Liver (tissue), 9 donors: ENCODE data around the gene PARP12. TPM values are rescaled to one million over a fixed set of nuclear protein-coding genes. Genes with fewer than 3 reads are reported as not detected.

Source experiments
- DNase-seq: peaks from one replicate; pipeline ENCODE4 v3.0.0-alpha.2; 2017; ENCODE audit warnings: low spot score
- H3K27ac ChIP-seq, 2 donors: one replicate each; pipeline ENCODE4 v1.7.0; 2013; ENCODE audit warnings: inconsistent platforms in 2 of 2, low read length in 2 of 2, control low read depth in 1 of 2, low read depth in 1 of 2, mild to moderate bottlenecking in 1 of 2
- H3K27me3 ChIP-seq, 4 donors: one replicate each; pipeline versions ENCODE4 v1.6.1 to v1.7.0; 2013; ENCODE audit warnings: low read length in 3 of 4, inconsistent platforms in 1 of 4, mild to moderate bottlenecking in 1 of 4, moderate library complexity in 1 of 4; ENCODE audit not compliant: control insufficient read depth in 4 of 4, insufficient read depth in 4 of 4
- H3K36me3 ChIP-seq, 4 donors: one replicate each; pipeline versions ENCODE4 v1.6.1 to v1.7.0; 2013; ENCODE audit warnings: low read length in 3 of 4, mild to moderate bottlenecking in 3 of 4, low read depth in 1 of 4, moderate library complexity in 1 of 4; ENCODE audit not compliant: control insufficient read depth in 4 of 4, insufficient read depth in 3 of 4
- H3K4me1 ChIP-seq, 4 donors: one replicate each; pipeline versions ENCODE4 v1.6.1 to v1.7.0; 2013; ENCODE audit warnings: low read length in 3 of 4, mild to moderate bottlenecking in 3 of 4, moderate library complexity in 1 of 4; ENCODE audit not compliant: control insufficient read depth in 4 of 4, insufficient read depth in 4 of 4
- H3K4me3 ChIP-seq, 3 donors: one replicate each; pipeline versions ENCODE4 v1.6.1 to v1.7.0; 2013; ENCODE audit warnings: low read length in 3 of 3, control low read depth in 1 of 3, low read depth in 1 of 3, mild to moderate bottlenecking in 1 of 3
- H3K9ac ChIP-seq, 2 donors: one replicate each; pipeline ENCODE4 v1.7.0; 2013; ENCODE audit warnings: low read length in 2 of 2, mild to moderate bottlenecking in 2 of 2, moderate library complexity in 2 of 2, control low read depth in 1 of 2, low read depth in 1 of 2
- H3K9me3 ChIP-seq, 4 donors: one replicate each; pipeline versions ENCODE4 v1.6.1 to v1.7.0; 2013; ENCODE audit warnings: low read length in 3 of 4; ENCODE audit not compliant: control insufficient read depth in 4 of 4
- EGR1 ChIP-seq, 2 donors: IDR thresholded peaks; 2 replicates each; pipeline ENCODE4 v1.6.1; 2016 to 2018; ENCODE audit warnings: antibody characterized with exemption in 2 of 2, low read depth in 2 of 2
- FOXA1 ChIP-seq: IDR thresholded peaks from 2 replicates; pipeline ENCODE4 v1.6.1; 2016; ENCODE audit warnings: antibody characterized with exemption
- GABPA ChIP-seq, 2 donors: IDR thresholded peaks in 1 of 2; conservative IDR thresholded peaks in 1 of 2; 2 replicates each; pipeline ENCODE4 v1.6.1; 2016; ENCODE audit warnings: antibody characterized with exemption in 2 of 2, mild to moderate bottlenecking in 1 of 2, moderate library complexity in 1 of 2
- HNF4G ChIP-seq: IDR thresholded peaks from 2 replicates; pipeline ENCODE4 v1.6.1; 2016; ENCODE audit warnings: antibody characterized with exemption
- JUND ChIP-seq, 2 donors: IDR thresholded peaks; 2 replicates each; pipeline ENCODE4 v1.6.1; 2016; ENCODE audit warnings: antibody characterized with exemption in 2 of 2
- NR2F2 ChIP-seq: IDR thresholded peaks from 2 replicates; pipeline ENCODE4 v1.6.1; 2016; ENCODE audit warnings: antibody characterized with exemption
- RAD21 ChIP-seq, 2 donors: IDR thresholded peaks; 2 replicates each; pipeline ENCODE4 v1.6.1; 2016; ENCODE audit warnings: antibody characterized with exemption in 2 of 2, mild to moderate bottlenecking in 2 of 2
- RXRA ChIP-seq, 2 donors: IDR thresholded peaks; 2 replicates each; pipeline ENCODE4 v1.6.1; 2017 to 2018; ENCODE audit warnings: antibody characterized with exemption in 2 of 2, mild to moderate bottlenecking in 1 of 2
- TAF1 ChIP-seq: conservative IDR thresholded peaks from 2 replicates; pipeline ENCODE4 v1.6.1; 2016; ENCODE audit warnings: antibody characterized with exemption, mild to moderate bottlenecking
- YY1 ChIP-seq: IDR thresholded peaks from 2 replicates; pipeline ENCODE4 v1.6.1; 2016; ENCODE audit warnings: antibody characterized with exemption, mild to moderate bottlenecking
- WGBS: extraction: QIAGEN DNeasy Blood & Tissue Kit; methylation state at CpG from one replicate; pipeline ENCODE4 v1.1.7; 2013; 5-methylcytosine and 5-hydroxymethylcytosine counted together
- polyA plus RNA-seq, 2 donors: library from polyadenylated mRNA; stranded (reverse) in 1 of 2; unstranded in 1 of 2; fragments of 200-250 nt in 1 of 2; fragments of >200 nt in 1 of 2; fragmentation: Nextera tagmentation in 1 of 2; extraction: Ambion mirVana in 1 of 2; gene quantifications; one replicate each; pipeline versions ENCODE4 v1.2.1 to v1.2.3, GENCODE V29; 2013 to 2015
- total RNA-seq, 2 donors: library from RNA; depleted of rRNA; stranded (reverse); fragments of >200 nt; gene quantifications; one replicate each; pipeline ENCODE4 v1.2.3, GENCODE V29; 2014
- TF ChIP-seq, protein P1 (sequence below): IDR thresholded peaks from 2 replicates; pipeline ENCODE4 v1.6.1; 2016; ENCODE audit warnings: antibody characterized with exemption
- TF ChIP-seq, protein P2 (sequence below): IDR thresholded peaks from 2 replicates; pipeline ENCODE4 v1.6.1; 2016; ENCODE audit warnings: antibody characterized with exemption
- TF ChIP-seq, protein P3 (sequence below): fragments of 150-350 bp; IDR thresholded peaks from 2 replicates; pipeline ENCODE4 v1.5.1; 2017; ENCODE audit warnings: improper control_type of control experiment, low read depth, low read length; ENCODE audit not compliant: missing input control
- TF ChIP-seq, protein P4 (sequence below): IDR thresholded peaks from 2 replicates; pipeline ENCODE4 v1.6.1; 2016; ENCODE audit warnings: antibody characterized with exemption, mild to moderate bottlenecking
- TF ChIP-seq, protein P5 (sequence below): IDR thresholded peaks from 2 replicates; pipeline ENCODE4 v1.6.1; 2016; ENCODE audit warnings: antibody characterized with exemption
- donor health status: healthy.
- donor health status: healthy.
- donor health status: healthy.
- donor health status: healthy.
- donor health status: healthy.

PARP12 gene
- total and polyA plus RNA-seq, 4 donors = 13.3 to 32.7 (median 19.8) TPM

DNA sequence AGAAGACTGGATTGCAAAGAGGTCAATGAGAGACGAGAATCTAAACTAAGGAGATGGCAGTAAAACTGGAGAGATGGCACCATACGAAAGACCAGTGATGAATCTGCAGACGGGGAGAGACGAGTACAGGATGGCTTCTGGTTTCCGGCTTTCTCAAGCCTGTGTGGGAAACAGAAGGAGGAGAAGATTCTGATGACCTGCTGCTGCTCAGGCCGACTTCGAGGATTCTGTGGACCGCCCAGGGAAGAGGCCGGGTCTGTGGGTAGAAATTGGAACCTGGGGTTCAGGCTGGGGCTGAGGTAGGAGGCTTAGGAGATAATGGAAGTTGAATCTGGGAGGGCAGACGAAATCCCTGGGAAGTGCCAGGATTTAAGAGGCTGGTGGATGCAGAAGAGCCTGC is 48.6 kb downstream of the PARP12 start:
- H3K4me1 ChIP-seq = peaks cover 1 to 2% (median 2%) of the 10 kb centered on the region in 4 donors
- H3K4me3 ChIP-seq = no peak overlapping the region
- WGBS = 96% methylated on average over 10 of the region's 10 CpGs
- no peaks in the 10 kb centered on the region for H3K27me3 ChIP-seq
- DNase-seq = no peak
- TF ChIP-seq TAF1 = no peak
- TF ChIP-seq, protein P1, sequence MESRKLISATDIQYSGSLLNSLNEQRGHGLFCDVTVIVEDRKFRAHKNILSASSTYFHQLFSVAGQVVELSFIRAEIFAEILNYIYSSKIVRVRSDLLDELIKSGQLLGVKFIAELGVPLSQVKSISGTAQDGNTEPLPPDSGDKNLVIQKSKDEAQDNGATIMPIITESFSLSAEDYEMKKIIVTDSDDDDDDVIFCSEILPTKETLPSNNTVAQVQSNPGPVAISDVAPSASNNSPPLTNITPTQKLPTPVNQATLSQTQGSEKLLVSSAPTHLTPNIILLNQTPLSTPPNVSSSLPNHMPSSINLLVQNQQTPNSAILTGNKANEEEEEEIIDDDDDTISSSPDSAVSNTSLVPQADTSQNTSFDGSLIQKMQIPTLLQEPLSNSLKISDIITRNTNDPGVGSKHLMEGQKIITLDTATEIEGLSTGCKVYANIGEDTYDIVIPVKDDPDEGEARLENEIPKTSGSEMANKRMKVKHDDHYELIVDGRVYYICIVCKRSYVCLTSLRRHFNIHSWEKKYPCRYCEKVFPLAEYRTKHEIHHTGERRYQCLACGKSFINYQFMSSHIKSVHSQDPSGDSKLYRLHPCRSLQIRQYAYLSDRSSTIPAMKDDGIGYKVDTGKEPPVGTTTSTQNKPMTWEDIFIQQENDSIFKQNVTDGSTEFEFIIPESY = no peak
- TF ChIP-seq JUND (IDR thresholded peaks at IDR 0.05) = no peak
- no peak for TF ChIP-seq RXRA (IDR thresholded peaks at IDR 0.05)
- TF ChIP-seq, protein P2, sequence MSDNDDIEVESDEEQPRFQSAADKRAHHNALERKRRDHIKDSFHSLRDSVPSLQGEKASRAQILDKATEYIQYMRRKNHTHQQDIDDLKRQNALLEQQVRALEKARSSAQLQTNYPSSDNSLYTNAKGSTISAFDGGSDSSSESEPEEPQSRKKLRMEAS = no peak
- TF ChIP-seq, protein P3, sequence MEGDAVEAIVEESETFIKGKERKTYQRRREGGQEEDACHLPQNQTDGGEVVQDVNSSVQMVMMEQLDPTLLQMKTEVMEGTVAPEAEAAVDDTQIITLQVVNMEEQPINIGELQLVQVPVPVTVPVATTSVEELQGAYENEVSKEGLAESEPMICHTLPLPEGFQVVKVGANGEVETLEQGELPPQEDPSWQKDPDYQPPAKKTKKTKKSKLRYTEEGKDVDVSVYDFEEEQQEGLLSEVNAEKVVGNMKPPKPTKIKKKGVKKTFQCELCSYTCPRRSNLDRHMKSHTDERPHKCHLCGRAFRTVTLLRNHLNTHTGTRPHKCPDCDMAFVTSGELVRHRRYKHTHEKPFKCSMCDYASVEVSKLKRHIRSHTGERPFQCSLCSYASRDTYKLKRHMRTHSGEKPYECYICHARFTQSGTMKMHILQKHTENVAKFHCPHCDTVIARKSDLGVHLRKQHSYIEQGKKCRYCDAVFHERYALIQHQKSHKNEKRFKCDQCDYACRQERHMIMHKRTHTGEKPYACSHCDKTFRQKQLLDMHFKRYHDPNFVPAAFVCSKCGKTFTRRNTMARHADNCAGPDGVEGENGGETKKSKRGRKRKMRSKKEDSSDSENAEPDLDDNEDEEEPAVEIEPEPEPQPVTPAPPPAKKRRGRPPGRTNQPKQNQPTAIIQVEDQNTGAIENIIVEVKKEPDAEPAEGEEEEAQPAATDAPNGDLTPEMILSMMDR = no peak
- no peak for TF ChIP-seq NR2F2
- no peak for TF ChIP-seq HNF4G
- no peak for TF ChIP-seq YY1
- TF ChIP-seq FOXA1 = no peak
- no peak for TF ChIP-seq EGR1 (IDR thresholded peaks at IDR 0.05; ENCODE audit: low read depth in 2 of 2)
- TF ChIP-seq, protein P4, sequence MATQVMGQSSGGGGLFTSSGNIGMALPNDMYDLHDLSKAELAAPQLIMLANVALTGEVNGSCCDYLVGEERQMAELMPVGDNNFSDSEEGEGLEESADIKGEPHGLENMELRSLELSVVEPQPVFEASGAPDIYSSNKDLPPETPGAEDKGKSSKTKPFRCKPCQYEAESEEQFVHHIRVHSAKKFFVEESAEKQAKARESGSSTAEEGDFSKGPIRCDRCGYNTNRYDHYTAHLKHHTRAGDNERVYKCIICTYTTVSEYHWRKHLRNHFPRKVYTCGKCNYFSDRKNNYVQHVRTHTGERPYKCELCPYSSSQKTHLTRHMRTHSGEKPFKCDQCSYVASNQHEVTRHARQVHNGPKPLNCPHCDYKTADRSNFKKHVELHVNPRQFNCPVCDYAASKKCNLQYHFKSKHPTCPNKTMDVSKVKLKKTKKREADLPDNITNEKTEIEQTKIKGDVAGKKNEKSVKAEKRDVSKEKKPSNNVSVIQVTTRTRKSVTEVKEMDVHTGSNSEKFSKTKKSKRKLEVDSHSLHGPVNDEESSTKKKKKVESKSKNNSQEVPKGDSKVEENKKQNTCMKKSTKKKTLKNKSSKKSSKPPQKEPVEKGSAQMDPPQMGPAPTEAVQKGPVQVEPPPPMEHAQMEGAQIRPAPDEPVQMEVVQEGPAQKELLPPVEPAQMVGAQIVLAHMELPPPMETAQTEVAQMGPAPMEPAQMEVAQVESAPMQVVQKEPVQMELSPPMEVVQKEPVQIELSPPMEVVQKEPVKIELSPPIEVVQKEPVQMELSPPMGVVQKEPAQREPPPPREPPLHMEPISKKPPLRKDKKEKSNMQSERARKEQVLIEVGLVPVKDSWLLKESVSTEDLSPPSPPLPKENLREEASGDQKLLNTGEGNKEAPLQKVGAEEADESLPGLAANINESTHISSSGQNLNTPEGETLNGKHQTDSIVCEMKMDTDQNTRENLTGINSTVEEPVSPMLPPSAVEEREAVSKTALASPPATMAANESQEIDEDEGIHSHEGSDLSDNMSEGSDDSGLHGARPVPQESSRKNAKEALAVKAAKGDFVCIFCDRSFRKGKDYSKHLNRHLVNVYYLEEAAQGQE = no peak
- TF ChIP-seq GABPA (IDR thresholded peaks at IDR 0.05 in 1 of 2, conservative IDR thresholded peaks at IDR 0.05 in 1 of 2) = no peak
- TF ChIP-seq, protein P5, sequence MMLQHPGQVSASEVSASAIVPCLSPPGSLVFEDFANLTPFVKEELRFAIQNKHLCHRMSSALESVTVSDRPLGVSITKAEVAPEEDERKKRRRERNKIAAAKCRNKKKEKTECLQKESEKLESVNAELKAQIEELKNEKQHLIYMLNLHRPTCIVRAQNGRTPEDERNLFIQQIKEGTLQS = no peak
- no peak for TF ChIP-seq RAD21 (IDR thresholded peaks at IDR 0.05)
- H3K36me3 ChIP-seq = no peaks in the 10 kb centered on the region
- no peak overlapping the region for H3K27ac ChIP-seq
- no peaks in the 10 kb centered on the region for H3K9me3 ChIP-seq
- no peak overlapping the region for H3K9ac ChIP-seq

DNA sequence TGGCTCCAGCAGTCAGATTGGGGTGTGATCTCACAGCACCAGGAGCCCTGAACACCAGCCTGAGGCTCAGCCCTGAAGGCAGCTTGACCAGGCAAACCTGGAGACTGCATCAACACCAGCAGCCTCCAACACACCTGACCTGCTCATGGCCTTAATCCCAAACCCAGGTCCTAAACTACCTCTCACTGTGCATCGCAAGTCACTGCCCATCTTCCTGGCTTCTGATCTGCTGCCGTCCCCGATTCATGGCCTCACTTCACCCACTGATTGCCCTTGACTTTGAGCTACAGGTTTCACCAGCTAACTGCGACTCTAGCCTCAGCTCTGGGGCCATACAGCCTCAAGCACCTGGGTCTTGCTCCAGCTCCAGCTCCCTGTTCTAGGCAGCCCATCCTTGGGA is 49.1 kb downstream of the PARP12 start:
- Histone ChIP-seq H3K4me3 (no peak overlapping the region), H3K9me3 (no peaks in the 10 kb centered on the region), H3K27me3 (no peaks in the 10 kb centered on the region), H3K27ac (no peak overlapping the region), H3K9ac (no peak overlapping the region), H3K36me3 (no peaks in the 10 kb centered on the region), H3K4me1 (peaks cover 3 to 7% (median 6%) of the 10 kb centered on the region in 4 donors)
- WGBS = 97% methylated on average over 4 of the region's 4 CpGs
- DNase-seq = no peak
- TF ChIP-seq FOXA1 (no peak), TAF1 (no peak), RXRA (IDR thresholded peaks at IDR 0.05) (no peak), NR2F2 (no peak), GABPA (IDR thresholded peaks at IDR 0.05 in 1 of 2, conservative IDR thresholded peaks at IDR 0.05 in 1 of 2) (no peak)
- TF ChIP-seq, protein P2 = no peak
